Fibroblast of peridontal ligament (primary cell): ENCODE measurements around the gene P2RX1.
A peak's percentile ranks its signal among the peaks of the same experiment; 100 is the strongest.

Experiments
- DNase-seq: peaks from one replicate; pipeline ENCODE4 v3.0.0-alpha.2; 2010; ENCODE audit errors: extremely low read depth

P2RX1 gene

GRCh38 chr17:3924512-3925350, 8.5 kb upstream of the P2RX1 start:
- no peak for DNase-seq

GRCh38 chr17:3923466-3924190, 7.4 kb upstream of the P2RX1 start:
- DNase-seq, result no peak

- DNase-seq, result no peak
Measured at GRCh38 chr17:3922765-3923164, 6.5 kb upstream of the P2RX1 start.

- no peak for DNase-seq
Measured at GRCh38 chr17:3921502-3922319, 5.4 kb upstream of the P2RX1 start.

- no peak for DNase-seq
Measured at GRCh38 chr17:3921006-3921405, 4.7 kb upstream of the P2RX1 start.

- DNase-seq, result no peak
Measured at GRCh38 chr17:3919123-3919624, 2.9 kb upstream of the P2RX1 start.

- DNase-seq, result no peak
Measured at GRCh38 chr17:3918372-3919122, 2.3 kb upstream of the P2RX1 start.

GRCh38 chr17:3917391-3917931, 1.2 kb upstream of the P2RX1 start:
- DNase-seq, result no peak

GRCh38 chr17:3916825-3917224, 560 bp upstream of the P2RX1 start:
- no peak for DNase-seq

- no peak for DNase-seq
Measured at GRCh38 chr17:3915581-3915994, 677 bp downstream of the P2RX1 start.

- no peak for DNase-seq
Measured at GRCh38 chr17:3914312-3914670, 2.0 kb downstream of the P2RX1 start.

- peak; percentile 68 for DNase-seq
Measured at GRCh38 chr17:3913531-3914311, 2.5 kb downstream of the P2RX1 start.

GRCh38 chr17:3912827-3913226, 3.4 kb downstream of the P2RX1 start:
- no peak for DNase-seq

GRCh38 chr17:3911271-3912053, 4.8 kb downstream of the P2RX1 start:
- DNase-seq, result no peak

GRCh38 chr17:3910420-3911270, 5.6 kb downstream of the P2RX1 start:
- DNase-seq, result no peak

GRCh38 chr17:3909257-3909656, 7.0 kb downstream of the P2RX1 start:
- DNase-seq, result no peak

GRCh38 chr17:3907483-3908216, 8.6 kb downstream of the P2RX1 start:
- DNase-seq, result no peak

- DNase-seq, result no peak
Measured at GRCh38 chr17:3906881-3907280, 9.4 kb downstream of the P2RX1 start.
